Measurements from ENCODE around the gene PDE11A. TPM values are rescaled to one million over a fixed set of nuclear protein-coding genes. Genes with fewer than 3 reads are reported as not detected.
A peak's percentile ranks its signal among the peaks of the same experiment; 100 is the strongest.
"Not testable (repeated sequence)": the region's sequence is repeated elsewhere in the genome, so short reads cannot be mapped to it uniquely, and the experiment has no call there.

Gene PDE11A
- total RNA-seq, 1 experiment from 2014 or later, result 0.43 TPM

- H3K9me3 ChIP-seq (replicated peaks); H3K4me3 ChIP-seq; H3K4me1 ChIP-seq; H3K36me3 ChIP-seq; H3K27ac ChIP-seq; DNase-seq; H3K27me3 ChIP-seq: not testable (repeated sequence)
Observed at GRCh38 chr2:177944530-177944929, 128.0 kb downstream of the PDE11A start.

- H3K9me3 ChIP-seq (replicated peaks), result no peaks in the 10 kb centered on the region
- no peak overlapping the region for H3K27ac ChIP-seq
- no peak for DNase-seq
- no peaks in the 10 kb centered on the region for H3K36me3 ChIP-seq
- no peaks in the 10 kb centered on the region for H3K27me3 ChIP-seq
- no peaks in the 10 kb centered on the region for H3K4me1 ChIP-seq
- no peak overlapping the region for H3K4me3 ChIP-seq
Observed at GRCh38 chr2:177942731-177943130, 129.8 kb downstream of the PDE11A start.

- Histone ChIP-seq H3K9me3 (replicated peaks) (no peaks in the 10 kb centered on the region), H3K27ac (no peak overlapping the region), H3K4me1 (no peaks in the 10 kb centered on the region), H3K27me3 (no peaks in the 10 kb centered on the region), H3K36me3 (no peaks in the 10 kb centered on the region), H3K4me3 (no peak overlapping the region)
- DNase-seq, result no peak
Observed at GRCh38 chr2:177939211-177939610, 133.4 kb downstream of the PDE11A start.

GRCh38 chr2:177930916-177931315 lies 141.7 kb downstream of the PDE11A start:
- Histone ChIP-seq H3K9me3 (replicated peaks) (no peaks in the 10 kb centered on the region), H3K27me3 (no peaks in the 10 kb centered on the region), H3K36me3 (no peaks in the 10 kb centered on the region), H3K4me3 (no peak overlapping the region), H3K27ac (no peak overlapping the region), H3K4me1 (no peaks in the 10 kb centered on the region)
- no peak for DNase-seq

GRCh38 chr2:177929662-177930522 lies 142.7 kb downstream of the PDE11A start:
- Histone ChIP-seq H3K36me3 (no peaks in the 10 kb centered on the region), H3K27ac (no peak overlapping the region), H3K4me3 (no peak overlapping the region), H3K27me3 (no peaks in the 10 kb centered on the region), H3K9me3 (replicated peaks) (no peaks in the 10 kb centered on the region), H3K4me1 (no peaks in the 10 kb centered on the region)
- DNase-seq, result no peak

GRCh38 chr2:177923323-177923722 lies 149.3 kb downstream of the PDE11A start:
- no peaks in the 10 kb centered on the region for H3K27me3 ChIP-seq
- no peak overlapping the region for H3K4me3 ChIP-seq
- H3K27ac ChIP-seq, result no peak overlapping the region
- no peaks in the 10 kb centered on the region for H3K4me1 ChIP-seq
- no peaks in the 10 kb centered on the region for H3K36me3 ChIP-seq
- no peaks in the 10 kb centered on the region for H3K9me3 ChIP-seq (replicated peaks)
- DNase-seq, result no peak

- no peak overlapping the region for H3K4me3 ChIP-seq
- DNase-seq, result no peak
- no peaks in the 10 kb centered on the region for H3K27me3 ChIP-seq
- no peaks in the 10 kb centered on the region for H3K4me1 ChIP-seq
- no peaks in the 10 kb centered on the region for H3K9me3 ChIP-seq (replicated peaks)
- H3K27ac ChIP-seq, result no peak overlapping the region
- no peaks in the 10 kb centered on the region for H3K36me3 ChIP-seq
Observed at GRCh38 chr2:177921726-177922125, 150.9 kb downstream of the PDE11A start.

GRCh38 chr2:177917169-177917568 lies 155.4 kb downstream of the PDE11A start:
- Histone ChIP-seq H3K27ac (no peak overlapping the region), H3K27me3 (no peaks in the 10 kb centered on the region; the same call in 1 of the 2 replicates), H3K36me3 (no peaks in the 10 kb centered on the region), H3K4me3 (no peak overlapping the region), H3K9me3 (replicated peaks) (no peaks in the 10 kb centered on the region), H3K4me1 (no peaks in the 10 kb centered on the region)
- DNase-seq, result no peak

GRCh38 chr2:177916342-177916741 lies 156.2 kb downstream of the PDE11A start:
- no peak for DNase-seq
- H3K4me1 ChIP-seq, result no peaks in the 10 kb centered on the region
- H3K36me3 ChIP-seq, result no peaks in the 10 kb centered on the region
- no peaks in the 10 kb centered on the region for H3K9me3 ChIP-seq (replicated peaks)
- H3K4me3 ChIP-seq, result no peak overlapping the region
- no peaks in the 10 kb centered on the region; the same call in 1 of the 2 replicates for H3K27me3 ChIP-seq
- H3K27ac ChIP-seq, result no peak overlapping the region

GRCh38 chr2:177914247-177914646 lies 158.3 kb downstream of the PDE11A start:
- H3K4me1 ChIP-seq, result no peaks in the 10 kb centered on the region
- DNase-seq, result no peak
- H3K4me3 ChIP-seq, result no peak overlapping the region
- no peak overlapping the region for H3K27ac ChIP-seq
- no peaks in the 10 kb centered on the region for H3K36me3 ChIP-seq
- H3K9me3 ChIP-seq (replicated peaks), result no peaks in the 10 kb centered on the region
- H3K27me3 ChIP-seq, result no peaks in the 10 kb centered on the region; the same call in 1 of the 2 replicates

- no peaks in the 10 kb centered on the region for H3K4me1 ChIP-seq
- no peak overlapping the region for H3K27ac ChIP-seq
- no peak for DNase-seq
- H3K4me3 ChIP-seq, result no peak overlapping the region
- H3K27me3 ChIP-seq, result no peaks in the 10 kb centered on the region
- H3K36me3 ChIP-seq, result no peaks in the 10 kb centered on the region
- H3K9me3 ChIP-seq (replicated peaks), result no peaks in the 10 kb centered on the region
Observed at GRCh38 chr2:177909962-177910361, 162.6 kb downstream of the PDE11A start.

- H3K27ac ChIP-seq, result no peak overlapping the region
- H3K27me3 ChIP-seq, result no peaks in the 10 kb centered on the region
- H3K4me3 ChIP-seq, result no peak overlapping the region
- no peaks in the 10 kb centered on the region for H3K36me3 ChIP-seq
- no peaks in the 10 kb centered on the region for H3K4me1 ChIP-seq
- no peaks in the 10 kb centered on the region for H3K9me3 ChIP-seq (replicated peaks)
- DNase-seq, result no peak
Observed at GRCh38 chr2:177908824-177909223, 163.8 kb downstream of the PDE11A start.

- Histone ChIP-seq H3K4me3 (no peak overlapping the region), H3K9me3 (replicated peaks) (no peaks in the 10 kb centered on the region), H3K27me3 (no peaks in the 10 kb centered on the region), H3K36me3 (no peaks in the 10 kb centered on the region), H3K4me1 (no peaks in the 10 kb centered on the region), H3K27ac (no peak overlapping the region)
- DNase-seq, result no peak
Observed at GRCh38 chr2:177908182-177908581, 164.4 kb downstream of the PDE11A start.

GRCh38 chr2:177906041-177906718 lies 166.4 kb downstream of the PDE11A start:
- Histone ChIP-seq H3K36me3 (no peaks in the 10 kb centered on the region), H3K9me3 (replicated peaks) (no peaks in the 10 kb centered on the region), H3K27ac (no peak overlapping the region), H3K4me1 (no peaks in the 10 kb centered on the region), H3K27me3 (no peaks in the 10 kb centered on the region), H3K4me3 (no peak overlapping the region)
- peak; percentile 47 to 73 for DNase-seq

- Histone ChIP-seq H3K36me3 (no peaks in the 10 kb centered on the region), H3K27me3 (no peaks in the 10 kb centered on the region), H3K9me3 (replicated peaks) (no peaks in the 10 kb centered on the region), H3K4me3 (no peak overlapping the region), H3K4me1 (no peaks in the 10 kb centered on the region), H3K27ac (no peak overlapping the region)
- no peak for DNase-seq
Observed at GRCh38 chr2:177905640-177906039, 166.9 kb downstream of the PDE11A start.
